ENCODE results near the gene SECTM1. TPM values are rescaled to one million over a fixed set of nuclear protein-coding genes. Genes with fewer than 3 reads are reported as not detected.

The SECTM1 gene
- total RNA-seq, 2 experiments from 2014 or later, result 0.72 to 0.74 TPM

- H3K4me3 Mint-ChIP-seq, result peak overlapping the region; percentile 38
- H3K36me3 Mint-ChIP-seq, result peaks cover 3% of the 10 kb centered on the region
- no peak for DNase-seq
- peaks cover 50% of the 10 kb centered on the region for H3K4me1 Mint-ChIP-seq
- peaks cover 4% of the 10 kb centered on the region for H3K9me3 Mint-ChIP-seq
- H3K27ac Mint-ChIP-seq, result peak overlapping the region; percentile 90
- no peaks in the 10 kb centered on the region for H3K27me3 Mint-ChIP-seq
Measured at GRCh38 chr17:82305727-82306300, 27.8 kb downstream of the SECTM1 start.

DNA sequence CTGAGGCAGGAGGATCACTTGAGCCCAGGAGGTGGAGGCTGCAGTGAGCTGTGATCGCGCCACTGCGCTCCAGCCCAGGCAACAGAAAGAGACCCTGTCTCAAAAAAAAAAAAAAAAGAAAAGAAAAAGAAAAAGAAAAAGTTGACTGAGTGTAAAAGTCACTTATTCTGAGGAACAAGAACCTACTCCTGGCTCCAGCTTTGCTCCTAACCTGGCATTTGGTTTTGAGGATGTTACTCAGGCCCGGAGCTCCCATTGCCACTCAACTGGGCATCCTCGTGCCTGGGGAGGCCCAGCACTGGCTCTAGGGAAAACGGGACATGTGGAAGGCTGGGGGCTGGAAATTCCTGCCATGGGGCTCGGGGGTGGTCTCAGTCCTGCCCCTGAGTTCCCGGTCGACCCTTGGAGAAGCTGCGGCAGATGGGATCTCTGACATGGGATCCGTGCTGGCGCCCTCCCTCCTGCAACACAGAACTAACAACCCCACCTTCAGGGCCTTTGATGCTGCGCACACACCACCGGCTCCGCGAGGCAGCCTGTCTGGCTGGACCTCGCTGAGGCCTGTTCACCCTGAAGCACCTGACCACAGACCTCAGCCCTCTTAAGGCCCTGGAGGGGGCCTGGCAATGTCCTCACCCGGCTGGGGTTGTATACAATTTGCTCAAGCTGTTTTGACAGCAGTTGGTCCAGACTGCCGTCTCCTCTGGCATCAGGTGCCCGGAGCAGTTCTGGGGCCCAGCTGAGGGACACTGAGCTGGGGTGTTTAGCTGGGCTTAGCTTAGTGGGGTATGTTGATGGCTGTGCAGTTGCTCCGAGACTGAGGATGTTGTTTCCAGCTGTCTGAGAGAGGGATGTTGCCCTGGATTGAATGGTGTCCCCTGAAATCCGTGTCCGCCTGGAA is 28.5 kb downstream of the SECTM1 start:
- no peaks in the 10 kb centered on the region for H3K27me3 Mint-ChIP-seq
- DNase-seq, result no peak
- H3K27ac Mint-ChIP-seq, result peak overlapping the region; percentile 90
- H3K4me1 Mint-ChIP-seq, result peaks cover 58% of the 10 kb centered on the region
- H3K9me3 Mint-ChIP-seq, result peaks cover 4% of the 10 kb centered on the region
- peak overlapping the region; percentile 27 for H3K4me3 Mint-ChIP-seq
- H3K36me3 Mint-ChIP-seq, result peaks cover 3% of the 10 kb centered on the region

- peak; percentile 11 for DNase-seq
- peaks cover 4% of the 10 kb centered on the region for H3K9me3 Mint-ChIP-seq
Measured at GRCh38 chr17:82303944-82304808, 29.4 kb downstream of the SECTM1 start.

GRCh38 chr17:82302991-82303943 is 30.3 kb downstream of the SECTM1 start:
- peak overlapping the region; percentile 77 for H3K4me3 Mint-ChIP-seq

More at GRCh38 chr17:82303944-82304808, 29.4 kb downstream of the SECTM1 start:
- H3K4me3 Mint-ChIP-seq, result peak overlapping the region; percentile 2
- peaks cover 3% of the 10 kb centered on the region for H3K36me3 Mint-ChIP-seq
- H3K27ac Mint-ChIP-seq, result peak overlapping the region; percentile 48
- no peaks in the 10 kb centered on the region for H3K27me3 Mint-ChIP-seq
- peaks cover 65% of the 10 kb centered on the region for H3K4me1 Mint-ChIP-seq

DNA sequence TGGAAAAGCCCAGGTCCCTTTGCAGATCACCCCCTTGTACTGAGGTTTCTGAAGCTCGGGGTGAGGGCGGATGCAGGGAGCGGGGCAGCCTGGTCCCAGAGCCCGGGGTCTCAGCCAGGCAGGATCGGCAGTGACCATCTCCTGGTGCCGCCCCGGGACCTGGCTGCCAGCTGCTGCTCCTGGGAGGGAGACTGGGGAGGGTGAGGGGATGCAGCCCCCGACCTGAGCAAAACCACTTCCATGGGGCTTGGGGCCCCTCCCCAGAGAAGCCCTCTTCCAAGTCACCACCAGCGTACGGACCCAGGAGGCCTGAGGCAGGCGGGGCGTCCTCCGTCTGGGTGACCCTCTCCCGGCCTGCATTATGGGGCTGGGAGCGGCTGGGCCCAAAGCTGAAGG is 31.0 kb downstream of the SECTM1 start:
- Mint-ChIP-seq H3K27me3 (no peaks in the 10 kb centered on the region), H3K4me3 (peak overlapping the region; percentile 77), H3K4me1 (peaks cover 75% of the 10 kb centered on the region), H3K36me3 (peaks cover 3% of the 10 kb centered on the region), H3K9me3 (peaks cover 4% of the 10 kb centered on the region), H3K27ac (peak overlapping the region; percentile 89)
- no peak for DNase-seq

More at GRCh38 chr17:82302991-82303943, 30.3 kb downstream of the SECTM1 start:
- Mint-ChIP-seq H3K27ac (peak overlapping the region; percentile 89), H3K9me3 (peaks cover 4% of the 10 kb centered on the region), H3K36me3 (peaks cover 3% of the 10 kb centered on the region), H3K27me3 (no peaks in the 10 kb centered on the region), H3K4me1 (peaks cover 72% of the 10 kb centered on the region)
- no peak for DNase-seq

DNA sequence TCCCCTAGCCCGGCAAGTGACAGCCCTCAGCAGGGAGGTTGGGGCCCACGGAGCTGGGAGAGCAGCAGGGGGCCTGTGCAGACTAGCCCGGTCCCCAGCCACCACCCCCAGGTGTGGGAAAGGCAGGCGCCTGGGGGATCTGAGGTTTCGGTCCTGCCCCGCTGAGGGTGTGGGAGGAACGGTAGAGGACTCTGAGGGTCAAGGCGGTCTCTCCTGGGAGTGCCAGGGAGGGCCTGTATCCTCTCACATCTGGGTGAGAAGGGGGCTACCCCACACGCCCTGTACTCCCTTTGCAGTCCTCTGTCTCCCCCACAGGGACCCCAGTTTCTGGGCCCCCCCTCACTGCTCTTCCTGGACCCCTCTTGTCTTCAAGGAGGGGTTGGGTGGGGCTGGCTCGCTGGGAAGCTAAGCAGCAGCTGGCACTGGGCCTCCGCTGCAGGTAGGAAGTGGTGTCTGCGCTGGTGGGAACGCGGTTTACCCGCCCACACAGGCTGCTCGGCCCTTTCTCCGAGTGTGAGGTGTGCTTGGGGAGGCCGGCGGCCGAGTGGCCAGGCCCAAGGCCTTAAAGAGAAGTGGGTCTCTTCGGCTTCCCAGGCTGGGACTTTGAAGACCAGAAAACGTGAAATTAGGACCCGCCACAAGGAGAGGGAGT is 31.5 kb downstream of the SECTM1 start:
- Mint-ChIP-seq H3K36me3 (peaks cover 3% of the 10 kb centered on the region), H3K27me3 (no peaks in the 10 kb centered on the region), H3K9me3 (peaks cover 4% of the 10 kb centered on the region), H3K4me1 (peaks cover 79% of the 10 kb centered on the region), H3K4me3 (peak overlapping the region; percentile 77), H3K27ac (peak overlapping the region; percentile 89)
- DNase-seq, result peak; percentile 76

- H3K4me1 Mint-ChIP-seq, result peaks cover 79% of the 10 kb centered on the region
- DNase-seq, result no peak
- no peaks in the 10 kb centered on the region for H3K27me3 Mint-ChIP-seq
- no peaks in the 10 kb centered on the region for H3K9me3 Mint-ChIP-seq
- peak overlapping the region; percentile 89 for H3K27ac Mint-ChIP-seq
- no peaks in the 10 kb centered on the region for H3K36me3 Mint-ChIP-seq
- peak overlapping the region; percentile 77 for H3K4me3 Mint-ChIP-seq
Measured at GRCh38 chr17:82301300-82301915, 32.2 kb downstream of the SECTM1 start.

DNA sequence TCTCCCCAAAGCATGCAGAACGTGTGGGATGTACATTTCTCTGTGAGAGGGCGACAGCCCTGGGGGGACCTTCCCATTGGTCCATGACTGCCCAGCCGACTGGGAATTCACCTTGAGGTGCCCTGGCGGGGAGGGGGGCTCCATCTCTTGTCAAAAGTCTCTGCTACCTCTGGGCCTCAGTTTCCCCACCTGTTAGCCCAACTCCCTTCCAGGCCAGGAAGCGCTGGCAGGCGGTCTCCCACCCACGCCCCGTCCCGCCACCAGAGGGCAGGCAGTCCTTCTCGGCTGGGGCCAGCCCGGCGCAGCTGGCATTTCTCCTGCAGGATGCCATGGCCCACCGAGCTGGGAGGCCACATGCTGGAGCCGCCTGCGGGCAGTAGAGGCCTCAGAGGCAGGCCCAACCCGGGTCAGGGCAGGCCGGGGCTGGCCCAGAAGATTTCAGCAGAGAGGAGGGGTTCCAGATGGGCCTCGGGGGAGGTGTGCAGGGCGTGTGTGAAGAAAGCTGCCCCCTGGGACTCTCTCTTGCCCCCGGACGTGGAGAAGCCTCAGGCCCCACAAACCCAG is 32.8 kb downstream of the SECTM1 start:
- DNase-seq, result peak; percentile 74
- peak overlapping the region; percentile 65 for H3K27ac Mint-ChIP-seq
- no peaks in the 10 kb centered on the region for H3K9me3 Mint-ChIP-seq
- H3K27me3 Mint-ChIP-seq, result no peaks in the 10 kb centered on the region
- peak overlapping the region; percentile 59 for H3K4me3 Mint-ChIP-seq
- H3K36me3 Mint-ChIP-seq, result no peaks in the 10 kb centered on the region
- peaks cover 77% of the 10 kb centered on the region for H3K4me1 Mint-ChIP-seq

DNA sequence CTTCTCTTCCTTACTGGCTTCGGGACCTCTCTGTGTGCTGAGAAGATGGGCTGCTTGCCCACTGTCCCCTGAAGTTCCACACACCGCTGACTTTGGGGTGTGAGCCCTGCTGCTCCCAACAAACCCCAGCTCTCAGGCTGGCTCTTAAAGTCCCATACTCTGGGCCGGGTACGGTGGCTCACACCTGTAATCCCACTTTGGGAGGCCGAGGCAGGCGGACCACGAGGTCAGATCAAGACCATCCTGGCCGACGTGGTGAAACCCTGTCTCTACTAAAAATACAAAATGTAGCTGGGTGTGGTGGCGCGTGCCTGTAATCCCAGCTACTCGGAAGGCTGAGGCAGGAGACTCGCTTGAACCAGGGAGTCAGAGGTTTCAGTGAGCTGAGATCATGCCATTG is 33.3 kb downstream of the SECTM1 start:
- no peak for DNase-seq
- Mint-ChIP-seq H3K4me3 (peak overlapping the region; percentile 95), H3K9me3 (no peaks in the 10 kb centered on the region), H3K27ac (peak overlapping the region; percentile 100), H3K4me1 (peaks cover 75% of the 10 kb centered on the region), H3K36me3 (no peaks in the 10 kb centered on the region), H3K27me3 (no peaks in the 10 kb centered on the region)

DNA sequence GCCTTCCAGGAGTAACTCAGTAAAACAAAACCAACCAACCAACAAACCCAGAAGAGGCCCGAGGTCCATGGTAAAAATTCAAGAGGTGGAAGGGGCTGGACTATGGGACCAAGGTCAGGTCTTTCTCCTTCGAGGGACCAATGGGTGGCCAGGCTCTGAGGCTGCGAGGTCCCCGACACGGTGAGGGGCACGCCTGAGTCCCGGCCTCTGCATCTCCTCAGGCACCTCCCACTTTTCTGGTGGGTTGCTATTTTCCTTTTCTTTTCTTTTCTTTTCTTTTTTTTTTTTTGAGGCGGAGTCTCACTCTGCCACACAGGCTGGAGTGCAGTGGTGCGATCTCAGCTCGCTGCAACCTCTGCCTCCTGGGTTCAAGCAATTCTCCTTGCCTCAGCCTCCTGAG is 34.1 kb downstream of the SECTM1 start:
- peak; percentile 54 for DNase-seq
- peaks cover 77% of the 10 kb centered on the region for H3K4me1 Mint-ChIP-seq
- H3K27ac Mint-ChIP-seq, result peak overlapping the region; percentile 100
- peak overlapping the region; percentile 95 for H3K4me3 Mint-ChIP-seq
- H3K9me3 Mint-ChIP-seq, result no peaks in the 10 kb centered on the region
- no peaks in the 10 kb centered on the region for H3K27me3 Mint-ChIP-seq
- H3K36me3 Mint-ChIP-seq, result no peaks in the 10 kb centered on the region

DNA sequence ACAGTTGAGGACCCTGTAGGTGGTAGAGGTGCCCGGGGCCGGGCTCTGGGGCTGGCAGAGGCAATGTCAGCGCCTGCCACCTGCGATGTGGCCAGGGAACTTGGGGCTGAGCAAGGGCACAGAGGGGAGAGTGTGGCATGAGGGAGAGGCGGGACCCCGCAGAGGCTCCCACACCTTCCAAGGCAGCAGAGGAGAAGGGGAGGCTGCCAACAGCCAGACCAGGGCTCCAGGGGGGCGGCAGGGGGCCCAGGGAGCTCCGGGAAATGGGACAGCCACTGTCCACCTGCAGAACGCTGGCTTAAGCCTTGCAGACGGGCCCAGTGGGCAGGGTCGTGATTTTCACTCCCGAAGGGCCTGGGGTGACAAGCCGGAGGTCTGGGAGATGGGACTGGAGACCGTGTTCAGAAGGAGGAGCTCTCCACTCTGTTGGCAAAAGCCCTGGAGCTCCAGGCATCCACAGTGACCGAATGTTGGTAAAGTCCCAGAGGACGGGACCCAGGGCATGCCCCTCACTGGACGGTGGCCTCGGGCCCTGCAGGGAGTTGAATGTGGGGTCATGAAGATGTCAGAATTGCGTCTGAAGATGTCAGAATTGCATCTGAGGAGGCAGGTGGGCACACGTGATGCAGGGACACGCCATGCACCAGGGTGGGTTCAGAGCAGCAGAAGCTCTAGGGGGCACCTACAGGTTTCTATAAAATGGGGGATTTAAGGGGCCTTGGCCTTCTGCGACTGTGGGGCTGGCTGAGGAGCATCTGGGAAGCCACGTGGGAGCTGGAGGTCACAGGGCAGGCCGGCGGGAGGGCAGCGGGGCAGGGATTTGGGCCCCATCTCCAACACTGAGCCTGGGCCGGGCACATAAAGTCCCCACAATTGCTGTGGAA is 34.8 kb downstream of the SECTM1 start:
- Mint-ChIP-seq H3K9me3 (no peaks in the 10 kb centered on the region), H3K4me1 (peaks cover 78% of the 10 kb centered on the region), H3K27ac (peak overlapping the region; percentile 100), H3K36me3 (peaks cover under 1% of the 10 kb centered on the region), H3K27me3 (no peaks in the 10 kb centered on the region), H3K4me3 (peak overlapping the region; percentile 95)
- DNase-seq, result peak; percentile 28

Data from activated naive CD8-positive, alpha-beta T cell treated with anti-CD3 and anti-CD28 coated beads for 36 hours (primary cell).